GM10248 (cell line): Measurements from ENCODE around the gene CDR2L.

Source experiments
- CTCF ChIA-PET: fragments of 300-600 bp; sonication (Branson Sonifier 250); formaldehyde crosslinking; extraction: SDS; loops from one replicate; lab custom pipeline; 2021; ENCODE audit warnings: antibody characterized with exemption; lab: Yijun Ruan, JAX
- POLR2A ChIA-PET: fragments of 350-650 bp; sonication (Branson Sonifier 250); formaldehyde crosslinking; extraction: SDS; loops from one replicate; lab custom pipeline; 2020; ENCODE audit warnings: antibody characterized with exemption; lab: Yijun Ruan, JAX
- DNase-seq: peaks from one replicate; pipeline ENCODE4 v3.0.0; 2012; ENCODE audit errors: extremely low spot score
- CTCF ChIP-seq: IDR thresholded peaks from 2 replicates; pipeline ENCODE4 v1.5.1; 2012; ENCODE audit warnings: mild to moderate bottlenecking, low read depth; ENCODE audit errors: extremely low read depth, missing control alignments, control extremely low read depth

The CDR2L gene

GRCh38 chr17:74987418-74987908, at the start of gene CDR2L:
Gene CDR2L, plus strand, starts transcription at chr17:74987632. Its CDS starts 412 bp downstream, at chr17:74988044.
- no peak for TF ChIP-seq CTCF
- CTCF ChIA-PET: interaction anchor here (0.6 to 7.4 kb wide), 12 partner anchors 9 to 238 kb away, joined by 3 to 47 read pairs (median 4); no protein-coding TSS in a partner anchor
- POLR2A ChIA-PET: no interaction called here
- DNase-seq: peak; percentile 94

GRCh38 chr17:74938194-74938950, 49.1 kb upstream of the CDR2L start:
- TF ChIP-seq CTCF: no peak
- DNase-seq: no peak
- ChIA-PET POLR2A (interaction anchor here (0.6 to 0.7 kb wide), 2 partner anchors 16 to 293 kb away, joined by 3 read pairs; no protein-coding TSS in a partner anchor), CTCF (interaction anchor here (1.3 to 4.4 kb wide), 6 partner anchors 7 to 22 kb away, joined by 5 to 24 read pairs (median 7); partner anchors contain the start of gene OTOP2)

GRCh38 chr17:74939534-74939933, 47.9 kb upstream of the CDR2L start:
- DNase-seq: no peak
- TF ChIP-seq CTCF: no peak
- ChIA-PET POLR2A (interaction anchor here (0.7 kb wide), 1 partner anchor 292 kb away, joined by 3 read pairs; no protein-coding TSS in a partner anchor), CTCF (interaction anchor here (1.2 to 4.4 kb wide), 6 partner anchors 9 to 21 kb away, joined by 3 to 24 read pairs (median 6); partner anchors contain the start of gene OTOP2)

GRCh38 chr17:74941128-74941725, 46.2 kb upstream of the CDR2L start:
- ChIA-PET POLR2A (no interaction called here), CTCF (interaction anchor here (12.6 kb wide), 1 partner anchor 19 kb away, joined by 156 read pairs; no protein-coding TSS in a partner anchor)
- no peak for DNase-seq
- TF ChIP-seq CTCF: no peak

GRCh38 chr17:74943808-74944522, 43.5 kb upstream of the CDR2L start:
- no peak for DNase-seq
- ChIA-PET POLR2A (no interaction called here), CTCF (interaction anchor here (12.6 kb wide), 1 partner anchor 16 kb away, joined by 156 read pairs; no protein-coding TSS in a partner anchor)
- TF ChIP-seq CTCF: no peak
